22Rv1 (cell line): Measurements from ENCODE around the gene CCDC24.

Experiments
- H3K27ac ChIP-seq: fragments of 450-650 bp; 2 replicates; pipeline ENCODE4 v1.5.1; 2017
- ZFX ChIP-seq: fragments of 450-650 bp; IDR thresholded peaks from 2 replicates; pipeline ENCODE4 v1.6.1; 2017; ENCODE audit warnings: antibody characterized with exemption, borderline replicate concordance
- TF ChIP-seq, protein P1 (sequence below): fragments of 450-650 bp; IDR thresholded peaks from 2 replicates; pipeline ENCODE4 v1.5.1; 2017; ENCODE audit warnings: mild to moderate bottlenecking

CCDC24 gene

GRCh38 chr1:44034423-44034822 lies 43.0 kb downstream of the CCDC24 start:
- TF ChIP-seq, protein P1, sequence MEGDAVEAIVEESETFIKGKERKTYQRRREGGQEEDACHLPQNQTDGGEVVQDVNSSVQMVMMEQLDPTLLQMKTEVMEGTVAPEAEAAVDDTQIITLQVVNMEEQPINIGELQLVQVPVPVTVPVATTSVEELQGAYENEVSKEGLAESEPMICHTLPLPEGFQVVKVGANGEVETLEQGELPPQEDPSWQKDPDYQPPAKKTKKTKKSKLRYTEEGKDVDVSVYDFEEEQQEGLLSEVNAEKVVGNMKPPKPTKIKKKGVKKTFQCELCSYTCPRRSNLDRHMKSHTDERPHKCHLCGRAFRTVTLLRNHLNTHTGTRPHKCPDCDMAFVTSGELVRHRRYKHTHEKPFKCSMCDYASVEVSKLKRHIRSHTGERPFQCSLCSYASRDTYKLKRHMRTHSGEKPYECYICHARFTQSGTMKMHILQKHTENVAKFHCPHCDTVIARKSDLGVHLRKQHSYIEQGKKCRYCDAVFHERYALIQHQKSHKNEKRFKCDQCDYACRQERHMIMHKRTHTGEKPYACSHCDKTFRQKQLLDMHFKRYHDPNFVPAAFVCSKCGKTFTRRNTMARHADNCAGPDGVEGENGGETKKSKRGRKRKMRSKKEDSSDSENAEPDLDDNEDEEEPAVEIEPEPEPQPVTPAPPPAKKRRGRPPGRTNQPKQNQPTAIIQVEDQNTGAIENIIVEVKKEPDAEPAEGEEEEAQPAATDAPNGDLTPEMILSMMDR, result no peak
- no peak for TF ChIP-seq ZFX
- no peak overlapping the region for H3K27ac ChIP-seq

GRCh38 chr1:44034976-44035716 lies 43.7 kb downstream of the CCDC24 start:
- TF ChIP-seq ZFX, result no peak
- TF ChIP-seq, protein P1, result no peak
- no peak overlapping the region for H3K27ac ChIP-seq

- TF ChIP-seq ZFX, result no peak
- TF ChIP-seq, protein P1, result no peak
- no peak overlapping the region for H3K27ac ChIP-seq
Measured at GRCh38 chr1:44035726-44036408, 44.5 kb downstream of the CCDC24 start.

DNA sequence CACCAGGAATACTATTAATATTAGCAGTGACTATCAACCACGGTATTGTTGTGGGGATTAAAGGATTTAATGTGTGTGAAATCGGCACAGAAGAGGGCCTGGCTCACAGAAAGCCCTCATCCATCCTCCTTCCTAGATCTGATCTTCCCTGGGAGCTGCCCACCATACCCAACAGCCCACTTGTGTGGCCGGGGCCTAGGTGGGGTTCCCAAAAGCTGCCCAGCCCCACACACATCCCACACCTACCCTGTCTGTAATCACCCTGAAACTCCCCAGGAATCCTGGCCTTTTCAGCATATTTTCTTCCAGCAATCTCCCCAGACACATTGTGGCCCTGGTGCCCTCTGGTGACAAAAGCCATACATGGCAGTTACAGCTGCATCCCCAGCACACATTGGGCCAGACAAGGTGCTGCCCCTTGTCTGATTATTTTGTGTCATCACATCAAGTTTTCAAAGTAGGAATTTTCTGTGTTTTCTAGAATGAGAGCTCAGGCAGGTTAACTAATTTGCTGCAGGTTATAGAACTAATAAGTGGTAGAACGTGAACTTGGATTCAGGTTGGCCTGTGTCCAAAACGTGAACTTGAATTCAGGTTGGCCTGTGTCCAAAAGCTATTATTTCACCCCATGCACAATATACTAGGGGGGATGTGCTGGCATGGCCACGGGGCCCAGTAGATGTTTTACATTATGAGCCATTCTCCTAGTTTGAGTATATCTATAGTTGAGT lies 45.2 kb downstream of the CCDC24 start:
- TF ChIP-seq, protein P1, result peak; percentile 87
- no peak for TF ChIP-seq ZFX
- H3K27ac ChIP-seq, result no peak overlapping the region

DNA sequence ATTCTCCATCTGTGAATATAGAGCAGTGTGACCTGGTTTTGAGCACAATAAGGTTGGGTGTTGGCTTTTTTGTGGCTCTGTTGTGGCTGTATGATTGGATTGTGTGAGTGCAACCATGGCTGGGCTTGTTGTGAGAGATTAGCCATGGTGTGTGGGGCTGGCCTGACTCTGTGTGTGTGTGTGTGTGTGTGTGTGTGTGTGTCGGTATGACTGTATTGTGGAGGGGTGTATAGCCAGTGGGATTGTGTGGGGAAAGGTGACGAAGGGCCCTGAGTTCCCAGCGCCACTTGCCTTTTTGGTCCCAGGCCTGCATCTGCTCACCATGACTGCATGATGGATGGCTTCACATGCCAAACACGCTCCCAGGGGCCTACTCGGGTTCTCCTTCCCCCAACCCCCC lies 45.8 kb downstream of the CCDC24 start:
- TF ChIP-seq, protein P1, result no peak
- TF ChIP-seq ZFX, result no peak
- no peak overlapping the region for H3K27ac ChIP-seq

GRCh38 chr1:44038876-44039657 lies 47.7 kb downstream of the CCDC24 start:
- no peak overlapping the region for H3K27ac ChIP-seq

More at GRCh38 chr1:44038876-44039657, 47.7 kb downstream of the CCDC24 start:
- TF ChIP-seq, protein P1, result no peak
- no peak for TF ChIP-seq ZFX
